HEK293 (cell line): ENCODE data around the gene MMS19.
A peak's percentile ranks its signal among the peaks of the same experiment; 100 is the strongest.

Experiments used
- CTCF ChIA-PET: fragments of 350-600 bp; formaldehyde crosslinking; extraction: SDS; loops from one replicate; lab custom pipeline; 2021; ENCODE audit warnings: antibody characterized with exemption; lab: Yijun Ruan, JAX
- POLR2A ChIA-PET: fragments of 300-600 bp; formaldehyde crosslinking; extraction: SDS; loops from one replicate; lab custom pipeline; 2020; ENCODE audit warnings: antibody characterized with exemption, inconsistent platforms; lab: Yijun Ruan, JAX
- H3K27ac ChIP-seq: fragments of 200-500 bp; sonication (Bioruptor generic); 2 replicates; pipeline ENCODE4 v1.5.1; 2014; ENCODE audit warnings: low read depth, low read length, control low read depth, inconsistent platforms; ENCODE audit errors: extremely low read depth
- H3K36me3 ChIP-seq, 2 experiments: fragments of 200-500 bp in 1 of 2; sonication (Bioruptor generic) in 1 of 2; 1 replicate in 1 of 2; 2 replicates in 1 of 2; pipeline ENCODE4 v1.5.1; 2014 to 2017; ENCODE audit warnings: inconsistent platforms in 2 of 2, low read length in 2 of 2; ENCODE audit not compliant: control insufficient read depth in 2 of 2, insufficient read depth in 1 of 2
- H3K4me1 ChIP-seq: fragments of 200-500 bp; sonication (Bioruptor generic); 2 replicates; pipeline ENCODE4 v1.5.1; 2014; ENCODE audit warnings: mild to moderate bottlenecking, low read length, inconsistent platforms; ENCODE audit not compliant: control insufficient read depth, insufficient read depth
- H3K4me3 ChIP-seq: 2 replicates; pipeline ENCODE4 v1.5.1; 2011; ENCODE audit warnings: low read depth, mild to moderate bottlenecking, control low read depth, low read length, moderate library complexity
- H3K9me3 ChIP-seq: fragments of 200-500 bp; sonication (Bioruptor generic); 2 replicates; pipeline ENCODE4 v1.5.1; 2014; ENCODE audit warnings: low read depth, low read length, inconsistent platforms; ENCODE audit not compliant: control insufficient read depth, insufficient read depth
- HOXC10 ChIP-seq: sonication (generic); formaldehyde crosslinking; IDR thresholded peaks from 2 replicates; pipeline ENCODE4 v1.8.1; 2023; ENCODE audit warnings: mild to moderate bottlenecking, missing genetic modification reagents
- KLF7 ChIP-seq: fragments of 450-650 bp; formaldehyde crosslinking; IDR thresholded peaks from 2 replicates; pipeline ENCODE4 v1.5.1; 2016; ENCODE audit warnings: missing biosample characterization, missing genetic modification characterization, borderline replicate concordance
- PRDM1 ChIP-seq: fragments of 450-650 bp; formaldehyde crosslinking; IDR thresholded peaks from 2 replicates; pipeline ENCODE4; 2016; ENCODE audit warnings: missing biosample characterization, missing genetic modification characterization
- REST ChIP-seq: fragments of 450-650 bp; formaldehyde crosslinking; IDR thresholded peaks from 2 replicates; pipeline ENCODE4 v1.5.1; 2016; ENCODE audit warnings: missing biosample characterization, missing genetic modification characterization
- SETDB1 ChIP-seq: IDR thresholded peaks from one replicate; pipeline ENCODE4 v1.6.1; 2017; ENCODE audit warnings: mild to moderate bottlenecking, low read length, moderate library complexity, mixed read lengths; ENCODE audit not compliant: insufficient read length
- TSHZ1 ChIP-seq: fragments of 450-650 bp; formaldehyde crosslinking; IDR thresholded peaks from 2 replicates; pipeline ENCODE4 v1.5.1; 2016; ENCODE audit warnings: missing biosample characterization, missing genetic modification characterization, borderline replicate concordance
- ZBTB44 ChIP-seq: fragments of 450-650 bp; IDR thresholded peaks from 2 replicates; pipeline ENCODE4 v1.5.1; 2018; ENCODE audit warnings: missing biosample characterization, mild to moderate bottlenecking, missing genetic modification characterization
- ZBTB7A ChIP-seq: fragments of 450-650 bp; formaldehyde crosslinking; IDR thresholded peaks from 2 replicates; pipeline ENCODE4 v1.5.1; 2016; ENCODE audit warnings: low read depth, missing biosample characterization, missing genetic modification characterization
- ZNF146 ChIP-seq: fragments of 450-650 bp; formaldehyde crosslinking; IDR thresholded peaks from 2 replicates; pipeline ENCODE4 v1.5.1; 2016; ENCODE audit warnings: missing biosample characterization, missing genetic modification characterization
- ZNF184 ChIP-seq: fragments of 450-650 bp; IDR thresholded peaks from 2 replicates; pipeline ENCODE4 v1.5.1; 2018; ENCODE audit warnings: missing biosample characterization, mild to moderate bottlenecking, missing genetic modification characterization
- ZNF223 ChIP-seq: fragments of 450-650 bp; formaldehyde crosslinking; IDR thresholded peaks from 2 replicates; pipeline ENCODE4 v1.5.1; 2016; ENCODE audit warnings: missing biosample characterization, missing genetic modification characterization
- ZNF239 ChIP-seq: fragments of 450-650 bp; formaldehyde crosslinking; IDR thresholded peaks from 2 replicates; pipeline ENCODE4 v1.5.1; 2016; ENCODE audit warnings: missing biosample characterization, missing genetic modification characterization
- ZNF26 ChIP-seq: fragments of 450-650 bp; formaldehyde crosslinking; IDR thresholded peaks from 2 replicates; pipeline ENCODE4 v1.5.1; 2016; ENCODE audit warnings: missing biosample characterization, missing genetic modification characterization
- ZNF404 ChIP-seq: fragments of 450-650 bp; formaldehyde crosslinking; IDR thresholded peaks from 2 replicates; pipeline ENCODE4 v1.5.1; 2017; ENCODE audit warnings: missing biosample characterization, missing genetic modification characterization
- ZNF426 ChIP-seq: fragments of 450-650 bp; formaldehyde crosslinking; IDR thresholded peaks from 2 replicates; pipeline ENCODE4 v1.5.1; 2017; ENCODE audit warnings: missing biosample characterization, missing genetic modification characterization, mild to moderate bottlenecking, inconsistent platforms, moderate library complexity
- ZNF521 ChIP-seq: fragments of 450-650 bp; formaldehyde crosslinking; IDR thresholded peaks from 2 replicates; pipeline ENCODE4 v1.5.1; 2017; ENCODE audit warnings: missing biosample characterization, mild to moderate bottlenecking, missing genetic modification characterization
- ZNF677 ChIP-seq: fragments of 450-650 bp; IDR thresholded peaks from 2 replicates; pipeline ENCODE4 v1.5.0; 2018; ENCODE audit warnings: missing biosample characterization, mild to moderate bottlenecking, missing genetic modification characterization, moderate library complexity
- ZNF785 ChIP-seq: fragments of 450-650 bp; formaldehyde crosslinking; IDR thresholded peaks from 2 replicates; pipeline ENCODE4 v1.5.1; 2016; ENCODE audit warnings: missing biosample characterization, missing genetic modification characterization
- ZSCAN5A ChIP-seq: fragments of 450-650 bp; formaldehyde crosslinking; IDR thresholded peaks from 2 replicates; pipeline ENCODE4 v1.5.1; 2016; ENCODE audit warnings: missing biosample characterization, missing genetic modification characterization
- TF ChIP-seq, protein P1 (sequence below): fragments of 450-650 bp; formaldehyde crosslinking; IDR thresholded peaks from 2 replicates; pipeline ENCODE4 v1.5.0; 2017; ENCODE audit warnings: missing biosample characterization, missing genetic modification characterization, borderline replicate concordance

MMS19 gene

DNA sequence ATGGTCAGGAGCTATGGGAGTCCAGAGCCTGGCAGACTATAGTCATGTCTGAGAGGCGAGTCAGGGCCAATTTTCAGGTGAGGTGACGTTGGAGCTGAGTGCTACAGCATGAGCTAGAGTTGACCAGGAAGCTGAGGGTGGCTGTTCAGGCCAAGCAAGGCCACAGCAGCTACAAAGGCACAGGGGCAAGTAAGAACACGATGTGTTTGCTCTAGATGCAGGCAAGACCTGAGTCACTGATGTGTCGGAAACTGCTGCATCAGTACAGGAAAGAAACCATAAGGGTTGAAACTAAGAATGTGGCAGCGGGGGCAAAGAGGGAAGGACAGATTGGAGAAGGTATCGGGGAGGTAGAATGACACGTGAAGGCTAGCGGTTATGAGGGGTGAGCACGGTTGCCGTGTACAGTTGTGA, 85.3 kb downstream of the MMS19 start:
- Histone ChIP-seq H3K9me3 (no peaks in the 10 kb centered on the region), H3K36me3 (no peaks in the 10 kb centered on the region), H3K4me3 (no peak overlapping the region), H3K27ac (no peak overlapping the region), H3K4me1 (no peaks in the 10 kb centered on the region)
- ChIA-PET CTCF (interaction anchor here (0.6 to 1.1 kb wide), 6 partner anchors 13 to 1042 kb away, joined by 3 to 5 read pairs (median 3); partner anchors contain the start of genes EXOSC1 and ZDHHC16), POLR2A (interaction anchor here (0.5 to 1.5 kb wide), 3 partner anchors 12 to 49 kb away, joined by 3 to 4 read pairs (median 3); partner anchors contain the start of gene RRP12)
- TF ChIP-seq ZNF785 (tag by site-specific recombination) = no peak
- TF ChIP-seq HOXC10 = no peak
- no peak for TF ChIP-seq SETDB1
- TF ChIP-seq ZNF223 (tag by site-specific recombination) = no peak
- TF ChIP-seq ZNF239 = no peak
- no peak for TF ChIP-seq ZNF426 (tag by site-specific recombination)
- TF ChIP-seq TSHZ1 (tag by site-specific recombination) = no peak
- TF ChIP-seq, protein P1, sequence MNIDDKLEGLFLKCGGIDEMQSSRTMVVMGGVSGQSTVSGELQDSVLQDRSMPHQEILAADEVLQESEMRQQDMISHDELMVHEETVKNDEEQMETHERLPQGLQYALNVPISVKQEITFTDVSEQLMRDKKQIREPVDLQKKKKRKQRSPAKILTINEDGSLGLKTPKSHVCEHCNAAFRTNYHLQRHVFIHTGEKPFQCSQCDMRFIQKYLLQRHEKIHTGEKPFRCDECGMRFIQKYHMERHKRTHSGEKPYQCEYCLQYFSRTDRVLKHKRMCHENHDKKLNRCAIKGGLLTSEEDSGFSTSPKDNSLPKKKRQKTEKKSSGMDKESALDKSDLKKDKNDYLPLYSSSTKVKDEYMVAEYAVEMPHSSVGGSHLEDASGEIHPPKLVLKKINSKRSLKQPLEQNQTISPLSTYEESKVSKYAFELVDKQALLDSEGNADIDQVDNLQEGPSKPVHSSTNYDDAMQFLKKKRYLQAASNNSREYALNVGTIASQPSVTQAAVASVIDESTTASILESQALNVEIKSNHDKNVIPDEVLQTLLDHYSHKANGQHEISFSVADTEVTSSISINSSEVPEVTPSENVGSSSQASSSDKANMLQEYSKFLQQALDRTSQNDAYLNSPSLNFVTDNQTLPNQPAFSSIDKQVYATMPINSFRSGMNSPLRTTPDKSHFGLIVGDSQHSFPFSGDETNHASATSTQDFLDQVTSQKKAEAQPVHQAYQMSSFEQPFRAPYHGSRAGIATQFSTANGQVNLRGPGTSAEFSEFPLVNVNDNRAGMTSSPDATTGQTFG (tag by site-specific recombination) = no peak
- TF ChIP-seq KLF7 = no peak
- no peak for TF ChIP-seq ZSCAN5A (tag by site-specific recombination)
- TF ChIP-seq ZNF184 = no peak
- no peak for TF ChIP-seq PRDM1 (tag by site-specific recombination)
- no peak for TF ChIP-seq REST (tag by site-specific recombination)

GRCh38 chr10:97411406-97411805, 86.8 kb downstream of the MMS19 start:
- no peaks in the 10 kb centered on the region for H3K36me3 ChIP-seq
- H3K27ac ChIP-seq = no peak overlapping the region
- ChIA-PET CTCF (interaction anchor here (0.6 to 1.1 kb wide), 3 partner anchors 15 to 78 kb away, joined by 3 read pairs; no protein-coding TSS in a partner anchor), POLR2A (interaction anchor here (1.0 to 1.3 kb wide), 2 partner anchors 8 to 11 kb away, joined by 3 to 8 read pairs; no protein-coding TSS in a partner anchor)
- H3K4me1 ChIP-seq = no peaks in the 10 kb centered on the region
- H3K9me3 ChIP-seq = no peaks in the 10 kb centered on the region
- H3K4me3 ChIP-seq = no peak overlapping the region
- TF ChIP-seq ZBTB7A (tag by site-specific recombination) = no peak
- no peak for TF ChIP-seq ZNF521 (tag by site-specific recombination)
- TF ChIP-seq ZNF677 (tag by site-specific recombination) = no peak
- no peak for TF ChIP-seq ZNF404 (tag by site-specific recombination)
- no peak for TF ChIP-seq ZNF146
- no peak for TF ChIP-seq ZNF26 (tag by site-specific recombination)
- 0 out of 2 replicates have a peak, but pooled peaks have one; percentile 64 for TF ChIP-seq ZBTB44
